Fibroblast of mammary gland (primary cell): ENCODE data around the gene MED13L.
"Not testable (repeated sequence)": the region's sequence is repeated elsewhere in the genome, so short reads cannot be mapped to it uniquely, and the experiment has no call there.

Source experiments
- DNase-seq: peaks from one replicate; pipeline ENCODE4 v3.0.0-alpha.2; 2010; ENCODE audit warnings: low read depth
- H3K4me3 ChIP-seq: 2 replicates; pipeline ENCODE4 v1.5.1; 2011; ENCODE audit warnings: low read depth, mild to moderate bottlenecking, low read length, moderate library complexity; ENCODE audit not compliant: control insufficient read depth
- CTCF ChIP-seq: conservative IDR thresholded peaks from 2 replicates; pipeline ENCODE4 v1.5.1; 2011; ENCODE audit warnings: low read depth, low read length, inconsistent platforms; ENCODE audit not compliant: control insufficient read depth, insufficient read depth

MED13L gene

GRCh38 chr12:116291218-116291617 lies 13.7 kb upstream of the MED13L start:
- no peak for TF ChIP-seq CTCF
- H3K4me3 ChIP-seq: no peak overlapping the region
- DNase-seq: no peak

- no peak overlapping the region for H3K4me3 ChIP-seq
- no peak for DNase-seq
- TF ChIP-seq CTCF: no peak
Measured at GRCh38 chr12:116288735-116289134, 11.2 kb upstream of the MED13L start.

GRCh38 chr12:116287842-116288301 lies 10.4 kb upstream of the MED13L start:
- DNase-seq: no peak
- no peak overlapping the region for H3K4me3 ChIP-seq
- no peak for TF ChIP-seq CTCF

- peak; percentile 73 for DNase-seq
- TF ChIP-seq CTCF: no peak
- no peak overlapping the region for H3K4me3 ChIP-seq
Measured at GRCh38 chr12:116284396-116284795, 6.9 kb upstream of the MED13L start.

- H3K4me3 ChIP-seq, DNase-seq: not testable (repeated sequence)
Measured at GRCh38 chr12:116283881-116284280, 6.4 kb upstream of the MED13L start.

- no peak overlapping the region for H3K4me3 ChIP-seq
- TF ChIP-seq CTCF: no peak
- no peak for DNase-seq
Measured at GRCh38 chr12:116282371-116283286, 5.1 kb upstream of the MED13L start.

- DNase-seq: no peak
- TF ChIP-seq CTCF: no peak
- H3K4me3 ChIP-seq: no peak overlapping the region
Measured at GRCh38 chr12:116280595-116281290, 3.2 kb upstream of the MED13L start.
